Measurements from ENCODE around the gene DAAM2.
A peak's percentile ranks its signal among the peaks of the same experiment; 100 is the strongest.

Gene DAAM2

DNA sequence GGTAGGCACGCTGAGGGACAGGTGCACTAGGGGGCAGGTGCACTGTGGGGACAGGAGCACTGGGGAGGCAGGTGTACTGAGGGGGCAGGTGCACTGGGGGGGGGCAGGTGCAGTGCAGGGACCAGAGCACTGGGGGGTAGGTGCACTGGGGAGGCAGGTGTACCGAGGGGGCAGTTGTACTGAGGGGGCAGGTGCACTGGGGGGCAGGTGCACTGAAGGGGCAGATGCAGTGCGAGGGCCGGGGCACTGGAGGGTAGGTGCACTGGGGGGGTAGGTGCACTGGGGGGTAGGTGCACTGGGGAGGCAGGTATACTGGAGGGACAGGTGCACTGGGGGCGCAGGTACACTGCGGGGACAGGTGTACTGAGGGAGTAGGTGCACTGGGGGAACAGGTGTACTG lies 39.5 kb downstream of the DAAM2 start:
- Histone ChIP-seq H3K27me3 (no peaks in the 10 kb centered on the region), H3K36me3 (no peaks in the 10 kb centered on the region), H3K27ac (no peak overlapping the region), H3K4me3 (no peak overlapping the region), H3K9me3 (no peaks in the 10 kb centered on the region), H3K4me1 (peaks cover 7 to 99% (median 45%) of the 10 kb centered on the region in 4 donors)
- intact Hi-C loops (cut with DNase I; ENCODE audit: low total_unique reads), result no loop called here
- TF ChIP-seq, protein P1, sequence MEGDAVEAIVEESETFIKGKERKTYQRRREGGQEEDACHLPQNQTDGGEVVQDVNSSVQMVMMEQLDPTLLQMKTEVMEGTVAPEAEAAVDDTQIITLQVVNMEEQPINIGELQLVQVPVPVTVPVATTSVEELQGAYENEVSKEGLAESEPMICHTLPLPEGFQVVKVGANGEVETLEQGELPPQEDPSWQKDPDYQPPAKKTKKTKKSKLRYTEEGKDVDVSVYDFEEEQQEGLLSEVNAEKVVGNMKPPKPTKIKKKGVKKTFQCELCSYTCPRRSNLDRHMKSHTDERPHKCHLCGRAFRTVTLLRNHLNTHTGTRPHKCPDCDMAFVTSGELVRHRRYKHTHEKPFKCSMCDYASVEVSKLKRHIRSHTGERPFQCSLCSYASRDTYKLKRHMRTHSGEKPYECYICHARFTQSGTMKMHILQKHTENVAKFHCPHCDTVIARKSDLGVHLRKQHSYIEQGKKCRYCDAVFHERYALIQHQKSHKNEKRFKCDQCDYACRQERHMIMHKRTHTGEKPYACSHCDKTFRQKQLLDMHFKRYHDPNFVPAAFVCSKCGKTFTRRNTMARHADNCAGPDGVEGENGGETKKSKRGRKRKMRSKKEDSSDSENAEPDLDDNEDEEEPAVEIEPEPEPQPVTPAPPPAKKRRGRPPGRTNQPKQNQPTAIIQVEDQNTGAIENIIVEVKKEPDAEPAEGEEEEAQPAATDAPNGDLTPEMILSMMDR (IDR thresholded peaks at IDR 0.05), result no peak
- no peak for DNase-seq

DNA sequence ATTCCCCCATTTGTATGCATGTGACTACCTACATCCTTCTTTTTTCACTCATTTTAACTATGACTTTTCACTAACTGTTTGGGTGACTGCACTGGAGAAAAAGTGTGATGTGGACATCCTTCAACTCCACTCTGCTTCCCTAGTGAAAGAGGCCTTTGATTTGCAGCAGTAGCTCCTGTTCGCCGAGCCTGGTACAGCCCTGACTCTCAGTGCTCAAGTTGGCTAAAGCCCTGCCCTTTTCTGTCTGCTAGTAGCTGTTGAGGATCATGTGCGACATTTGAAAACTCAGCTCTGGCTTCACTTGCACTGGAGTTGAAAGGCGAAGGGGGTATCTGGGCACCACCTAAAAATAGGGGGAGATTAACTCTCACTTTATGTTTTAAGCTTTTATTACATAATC lies 42.1 kb downstream of the DAAM2 start:
- Histone ChIP-seq H3K4me1 (peaks cover 7 to 92% (median 46%) of the 10 kb centered on the region in 4 donors), H3K27ac (peak overlapping the region; percentile 43 to 55), H3K4me3 (no peak overlapping the region), H3K27me3 (no peaks in the 10 kb centered on the region), H3K9me3 (no peaks in the 10 kb centered on the region), H3K36me3 (no peaks in the 10 kb centered on the region)
- DNase-seq, result no peak
- TF ChIP-seq, protein P1 (IDR thresholded peaks at IDR 0.05), result no peak
- intact Hi-C loops (cut with DNase I; ENCODE audit: low total_unique reads), result no loop called here

DNA sequence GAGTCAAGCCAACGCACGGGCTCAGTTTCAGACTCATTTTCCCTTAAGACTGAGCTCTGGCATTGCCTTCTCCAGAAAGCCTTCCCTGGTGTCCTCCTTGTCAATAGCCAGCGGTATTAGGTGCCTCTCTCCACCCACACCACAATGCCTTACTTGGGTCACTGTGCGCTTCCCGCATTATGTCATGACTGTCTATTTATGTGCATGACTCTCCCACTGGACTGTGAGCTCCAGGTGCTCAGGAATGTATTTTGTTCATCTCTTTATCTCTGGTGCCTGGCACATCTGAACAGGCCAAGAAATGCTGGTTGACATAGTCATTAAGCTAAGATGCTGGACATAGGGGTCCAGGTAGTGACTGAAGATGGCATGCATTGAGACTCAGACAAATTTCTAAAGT lies 42.7 kb downstream of the DAAM2 start:
- intact Hi-C loops (cut with DNase I; ENCODE audit: low total_unique reads), result no loop called here
- TF ChIP-seq, protein P1 (IDR thresholded peaks at IDR 0.05), result no peak
- Histone ChIP-seq H3K27me3 (no peaks in the 10 kb centered on the region), H3K4me1 (peaks cover 7 to 92% (median 49%) of the 10 kb centered on the region in 4 donors), H3K36me3 (no peaks in the 10 kb centered on the region), H3K9me3 (no peaks in the 10 kb centered on the region), H3K4me3 (no peak overlapping the region), H3K27ac (peak overlapping the region in 1 of 2 donors; percentile 55)
- DNase-seq, result no peak

DNA sequence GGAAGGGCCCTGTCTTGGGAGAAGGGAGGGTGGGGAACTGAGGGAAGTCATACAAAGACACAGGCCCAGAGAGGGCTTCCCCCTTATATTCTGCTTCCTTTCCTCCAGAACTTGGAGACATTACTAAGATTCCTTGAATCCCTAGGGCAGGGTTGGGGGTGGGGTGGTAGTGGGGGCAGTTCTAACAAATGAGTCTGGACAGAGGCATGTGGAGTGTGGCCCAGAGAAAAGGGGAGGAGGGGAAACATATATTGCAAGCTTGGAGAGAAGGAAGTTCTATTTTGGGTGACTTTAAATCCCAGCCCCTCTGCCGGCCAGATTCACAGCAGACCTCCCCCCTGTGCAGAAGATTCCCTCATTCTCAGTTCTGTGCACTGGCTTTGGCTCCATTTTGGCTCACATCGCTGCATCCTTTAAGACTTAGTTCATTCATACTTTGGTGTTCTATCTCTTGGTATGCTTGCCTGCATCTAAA lies 43.7 kb downstream of the DAAM2 start:
- TF ChIP-seq, protein P1 (IDR thresholded peaks at IDR 0.05), result no peak
- DNase-seq, result no peak
- no peaks in the 10 kb centered on the region for H3K27me3 ChIP-seq
- H3K4me1 ChIP-seq, result peaks cover 7 to 92% (median 51%) of the 10 kb centered on the region in 4 donors
- intact Hi-C loops (cut with DNase I; ENCODE audit: low total_unique reads), result no loop called here
- peak overlapping the region; percentile 29 to 55 for H3K27ac ChIP-seq
- H3K36me3 ChIP-seq, result no peaks in the 10 kb centered on the region
- no peak overlapping the region for H3K4me3 ChIP-seq
- no peaks in the 10 kb centered on the region for H3K9me3 ChIP-seq

DNA sequence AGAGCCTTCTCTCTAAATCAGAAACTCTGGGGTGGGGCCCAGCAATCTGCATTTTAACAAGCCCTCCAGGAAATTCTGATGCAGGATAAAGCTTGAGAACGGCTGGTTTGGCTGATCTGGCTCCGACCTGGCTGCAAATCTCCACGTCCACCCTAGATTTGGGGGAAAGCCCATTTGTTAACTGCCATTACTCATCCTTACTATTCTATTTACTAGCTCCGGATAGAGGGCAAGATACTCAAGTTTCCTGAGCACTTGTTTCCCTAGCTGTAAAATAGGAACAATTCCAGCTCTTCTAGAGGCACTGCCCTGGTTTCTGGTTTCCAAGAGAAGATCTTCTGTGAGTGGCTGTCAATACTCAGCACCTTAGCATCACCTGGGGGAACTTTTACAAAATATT lies 44.4 kb downstream of the DAAM2 start:
- peak overlapping the region; percentile 17 to 55 for H3K27ac ChIP-seq
- peaks cover 7 to 93% (median 51%) of the 10 kb centered on the region in 4 donors for H3K4me1 ChIP-seq
- no peaks in the 10 kb centered on the region for H3K9me3 ChIP-seq
- H3K27me3 ChIP-seq, result no peaks in the 10 kb centered on the region
- no peak overlapping the region for H3K4me3 ChIP-seq
- H3K36me3 ChIP-seq, result no peaks in the 10 kb centered on the region
- no peak for DNase-seq
- TF ChIP-seq, protein P1 (IDR thresholded peaks at IDR 0.05), result no peak
- intact Hi-C loops (cut with DNase I; ENCODE audit: low total_unique reads), result no loop called here

DNA sequence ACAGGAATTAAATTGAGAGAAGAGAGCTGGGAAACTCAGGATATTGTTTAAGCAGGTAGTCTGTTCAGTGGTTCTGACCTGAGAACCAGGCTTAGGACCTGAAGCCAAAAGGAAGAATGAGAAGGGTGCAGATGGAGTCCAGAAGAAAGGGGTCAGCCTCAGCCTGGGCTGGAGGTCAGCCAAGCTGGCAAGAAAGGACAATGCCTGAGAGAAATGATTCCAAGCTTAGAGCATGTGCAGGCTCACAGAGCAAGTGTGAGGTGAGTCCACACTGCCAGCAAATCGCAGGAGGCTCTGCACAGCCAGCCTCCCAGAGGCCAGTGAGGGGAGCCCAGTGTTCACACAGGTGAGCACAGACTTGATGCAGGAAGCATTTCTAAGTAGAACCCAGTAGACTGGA lies 47.3 kb downstream of the DAAM2 start:
- no peaks in the 10 kb centered on the region for H3K27me3 ChIP-seq
- TF ChIP-seq, protein P1 (IDR thresholded peaks at IDR 0.05), result no peak
- intact Hi-C loops (cut with DNase I; ENCODE audit: low total_unique reads), result no loop called here
- no peaks in the 10 kb centered on the region for H3K9me3 ChIP-seq
- H3K27ac ChIP-seq, result peak overlapping the region; percentile 10 to 75
- H3K36me3 ChIP-seq, result no peaks in the 10 kb centered on the region
- no peak for DNase-seq
- no peak overlapping the region for H3K4me3 ChIP-seq
- H3K4me1 ChIP-seq, result peaks cover 7 to 93% (median 55%) of the 10 kb centered on the region in 4 donors

Data from tibial artery (tissue), 4 donors.